ENCODE results near the gene UBA5. TPM values are rescaled to one million over a fixed set of nuclear protein-coding genes. Genes with fewer than 3 reads are reported as not detected.

The UBA5 gene
- total and polyA plus RNA-seq, 2 of the 13 experiments (the other 11 are each of a cell fraction or from before 2014, with no cell fraction given), result 30.2 to 46.8 TPM

- no peak for TF ChIP-seq BATF2 (CRISPR knock-in tag; IDR thresholded peaks at IDR 0.05)
- TF ChIP-seq, protein P1, sequence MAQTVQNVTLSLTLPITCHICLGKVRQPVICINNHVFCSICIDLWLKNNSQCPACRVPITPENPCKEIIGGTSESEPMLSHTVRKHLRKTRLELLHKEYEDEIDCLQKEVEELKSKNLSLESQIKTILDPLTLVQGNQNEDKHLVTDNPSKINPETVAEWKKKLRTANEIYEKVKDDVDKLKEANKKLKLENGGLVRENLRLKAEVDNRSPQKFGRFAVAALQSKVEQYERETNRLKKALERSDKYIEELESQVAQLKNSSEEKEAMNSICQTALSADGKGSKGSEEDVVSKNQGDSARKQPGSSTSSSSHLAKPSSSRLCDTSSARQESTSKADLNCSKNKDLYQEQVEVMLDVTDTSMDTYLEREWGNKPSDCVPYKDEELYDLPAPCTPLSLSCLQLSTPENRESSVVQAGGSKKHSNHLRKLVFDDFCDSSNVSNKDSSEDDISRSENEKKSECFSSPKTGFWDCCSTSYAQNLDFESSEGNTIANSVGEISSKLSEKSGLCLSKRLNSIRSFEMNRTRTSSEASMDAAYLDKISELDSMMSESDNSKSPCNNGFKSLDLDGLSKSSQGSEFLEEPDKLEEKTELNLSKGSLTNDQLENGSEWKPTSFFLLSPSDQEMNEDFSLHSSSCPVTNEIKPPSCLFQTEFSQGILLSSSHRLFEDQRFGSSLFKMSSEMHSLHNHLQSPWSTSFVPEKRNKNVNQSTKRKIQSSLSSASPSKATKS (CRISPR knock-in tag; IDR thresholded peaks at IDR 0.05), result no peak
These were observed 17.6 kb upstream of the UBA5 start (continued) for GRCh38 chr3:132642539-132642847.

GRCh38 chr3:132643366-132643765, 16.8 kb upstream of the UBA5 start:
- no peak for ATAC-seq
- Histone ChIP-seq H3K36me3 (replicated peaks in 1 of 2; ENCODE audit: control insufficient read depth in 1 of 2, insufficient read depth in 2 of 2, low read length in 2 of 2) (peaks cover 2 to 14% of the 10 kb centered on the region in 2 experiments; a peak in 2 of 5 replicates), H3K9ac (ENCODE audit: insufficient read depth, low read depth, low read length) (no peak overlapping the region), H2AFZ (ENCODE audit: low read length) (no peak overlapping the region), H3K9me3 (ENCODE audit: low read length) (no peaks in the 10 kb centered on the region), H3K4me1 (ENCODE audit: insufficient read depth, low read length) (no peaks in the 10 kb centered on the region), H3K27ac (ENCODE audit: extremely low read length, insufficient read depth, low read length) (no peak overlapping the region), H3K27me3 (ENCODE audit: control insufficient read depth in 1 of 2, insufficient read depth in 2 of 2, low read length in 2 of 2) (no peaks in the 10 kb centered on the region), H4K20me1 (ENCODE audit: insufficient read depth, low read length) (no peaks in the 10 kb centered on the region; the same call in 1 of the 2 replicates), H3K79me2 (ENCODE audit: insufficient read depth, low read length) (no peaks in the 10 kb centered on the region), H3K4me3 (replicated peaks in 1 of 3; ENCODE audit: insufficient read depth in 1 of 3, low read depth in 2 of 3, low read length in 3 of 3) (no peak overlapping the region), H3K4me2 (ENCODE audit: low read depth, low read length) (no peak overlapping the region)
- in situ Hi-C loops (cut with HindIII; ENCODE audit: extremely low pct_ligation_motif_present, low pct_unique_long_range_greater_than_20kb) (no loop called here), intact Hi-C loops (cut with micrococcal nuclease; ENCODE audit: unreplicated experiment) (no loop called here)
- FAIRE-seq, result no peak
- no peak for TF ChIP-seq TCF12 (IDR thresholded peaks at IDR 0.05)
- TF ChIP-seq TCF12 (CRISPR knock-in tag; IDR thresholded peaks at IDR 0.05), result no peak
- no peak for TF ChIP-seq ZNF546 (CRISPR knock-in tag; conservative IDR thresholded peaks at IDR 0.05)
- TF ChIP-seq CCDC6 (CRISPR knock-in tag; IDR thresholded peaks at IDR 0.05), result no peak
- no peak for DNase-seq (ENCODE audit: low spot score)
- no TSS peak for BruUV-seq (replicated peaks)
- ChIA-PET POLR2A (interaction anchor here (1.6 to 2.1 kb wide), 2 partner anchors 15 to 16 kb away, joined by 5 to 8 read pairs; partner anchors contain the start of gene ACAD11), CTCF (ENCODE audit: low intra/inter-chr PET ratio, low total read pairs) (interaction anchor here (2.8 kb wide), 1 partner anchor 107 kb away, joined by 33 read pairs; no protein-coding TSS in a partner anchor)
- WGBS (ENCODE audit: low lambda C conversion rate), result 86% methylated on average over 2 of the region's 2 CpGs

Data from HepG2 (cell line).